HT-29 (cell line): Measurements from ENCODE around the gene EXOC4. TPM values are rescaled to one million over a fixed set of nuclear protein-coding genes. Genes with fewer than 3 reads are reported as not detected.

ENCODE experiments used
- small RNA-seq: library from RNA; depleted of rRNA; stranded (forward); fragments of <200 nt; gene quantifications from one replicate; pipeline ENCODE3, GENCODE V24; 2014
- total RNA-seq: library from RNA; depleted of rRNA; stranded (reverse); fragments of >200 nt; shearing (Covaris generic); gene quantifications from 2 replicates; pipeline ENCODE4 v1.2.3, GENCODE V29; 2014; rRNA removed

EXOC4 gene
- total RNA-seq, 1 experiment from 2014 or later = 59.8 TPM

Small RNA genes lying within 50 kb of the gene (small RNA-seq; reads per million reads assigned to genes)
- gene MIR6133 = not detected

Other genes with a start within 250 kb of the EXOC4 start
- gene CHCHD3, start 171.0 kb upstream of the EXOC4 start, total RNA-seq = 130 and 151 TPM in 2 replicates